ENCODE data around the gene AFF1.

DNA sequence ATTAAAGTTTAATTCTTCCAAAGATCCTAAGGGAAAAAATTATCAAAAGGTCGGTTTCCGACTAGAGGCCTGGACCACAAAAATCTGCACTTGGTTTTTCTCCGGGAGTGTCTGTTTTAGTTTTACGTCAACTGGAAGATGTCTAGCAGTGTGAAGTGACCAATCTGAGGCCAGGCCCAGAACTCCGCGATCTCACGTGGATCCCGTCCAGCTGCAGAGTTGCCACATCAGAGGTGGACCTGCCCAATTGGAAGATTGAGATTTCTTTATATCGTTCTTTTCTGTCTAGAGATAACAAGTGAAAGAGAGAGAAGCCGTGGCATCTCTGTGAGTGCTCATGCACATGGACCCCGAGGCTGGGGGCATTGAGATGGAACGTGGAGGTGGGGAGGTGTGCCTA is 115.8 kb downstream of the AFF1 start:
- TF ChIP-seq, protein P1, sequence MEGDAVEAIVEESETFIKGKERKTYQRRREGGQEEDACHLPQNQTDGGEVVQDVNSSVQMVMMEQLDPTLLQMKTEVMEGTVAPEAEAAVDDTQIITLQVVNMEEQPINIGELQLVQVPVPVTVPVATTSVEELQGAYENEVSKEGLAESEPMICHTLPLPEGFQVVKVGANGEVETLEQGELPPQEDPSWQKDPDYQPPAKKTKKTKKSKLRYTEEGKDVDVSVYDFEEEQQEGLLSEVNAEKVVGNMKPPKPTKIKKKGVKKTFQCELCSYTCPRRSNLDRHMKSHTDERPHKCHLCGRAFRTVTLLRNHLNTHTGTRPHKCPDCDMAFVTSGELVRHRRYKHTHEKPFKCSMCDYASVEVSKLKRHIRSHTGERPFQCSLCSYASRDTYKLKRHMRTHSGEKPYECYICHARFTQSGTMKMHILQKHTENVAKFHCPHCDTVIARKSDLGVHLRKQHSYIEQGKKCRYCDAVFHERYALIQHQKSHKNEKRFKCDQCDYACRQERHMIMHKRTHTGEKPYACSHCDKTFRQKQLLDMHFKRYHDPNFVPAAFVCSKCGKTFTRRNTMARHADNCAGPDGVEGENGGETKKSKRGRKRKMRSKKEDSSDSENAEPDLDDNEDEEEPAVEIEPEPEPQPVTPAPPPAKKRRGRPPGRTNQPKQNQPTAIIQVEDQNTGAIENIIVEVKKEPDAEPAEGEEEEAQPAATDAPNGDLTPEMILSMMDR (IDR thresholded peaks at IDR 0.05): no peak
- TF ChIP-seq POLR2A (IDR thresholded peaks at IDR 0.05) (no peak), EP300 (IDR thresholded peaks at IDR 0.05) (no peak)

Data from gastroesophageal sphincter (tissue), 3 donors.